SIG-M5 treated with dmso at 0.1 percent for 504 hours (cell line): Measurements from ENCODE around the gene DOCK8.

Experiments used
- DNase-seq: peaks from one replicate; lab custom pipeline; 2025; ENCODE audit not compliant: unreplicated experiment; lab: John Stamatoyannopoulos, UW

DOCK8 gene

GRCh38 chr9:488448-488847 is 273.8 kb downstream of the DOCK8 start:
- DNase-seq: no peak

DNA sequence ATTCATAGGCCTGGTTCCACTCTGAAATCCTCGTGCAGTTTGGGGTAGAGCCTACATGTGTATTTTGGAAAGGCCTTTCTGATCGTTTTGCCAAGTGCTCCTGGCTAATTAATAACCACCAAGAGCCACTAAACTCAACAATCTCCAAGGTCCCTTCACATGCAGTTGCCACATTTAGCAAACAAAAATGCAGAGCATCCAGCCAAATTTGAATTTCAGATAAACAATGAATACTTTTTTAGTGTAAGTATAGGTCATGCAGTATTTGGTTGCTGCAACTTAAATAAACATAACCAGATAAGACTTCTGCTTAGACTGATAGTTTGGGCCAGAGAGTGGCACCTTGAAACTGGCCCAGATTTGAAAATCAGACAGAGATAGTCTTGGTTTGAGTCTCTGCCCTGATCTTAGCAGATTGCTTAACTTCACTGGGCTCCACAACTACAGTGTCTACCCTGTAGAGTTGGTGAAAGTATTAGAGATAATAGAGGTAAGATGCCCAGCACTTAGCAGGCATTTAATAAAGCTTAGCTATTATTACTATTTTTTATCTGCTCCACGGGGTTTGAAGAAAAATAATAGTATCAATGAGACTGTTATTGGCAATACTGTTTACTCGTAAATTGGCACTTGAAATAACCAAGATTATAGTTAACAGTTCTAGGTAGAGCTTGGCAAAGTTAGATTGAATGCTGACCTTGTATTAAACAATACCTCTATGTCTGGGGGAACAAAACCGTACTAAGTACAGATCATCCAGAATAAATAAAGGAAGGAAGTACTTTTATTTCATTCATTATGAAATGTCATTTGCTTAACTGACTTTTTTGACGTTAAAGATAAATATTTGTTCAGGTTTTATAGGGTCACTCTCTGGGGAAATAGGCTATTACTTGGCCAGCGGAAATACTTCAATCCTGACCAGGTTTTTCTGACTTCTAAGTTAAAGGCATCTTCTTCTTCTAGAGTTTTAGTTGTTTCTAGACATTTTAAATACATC is 274.8 kb downstream of the DOCK8 start:
- DNase-seq: no peak

DNA sequence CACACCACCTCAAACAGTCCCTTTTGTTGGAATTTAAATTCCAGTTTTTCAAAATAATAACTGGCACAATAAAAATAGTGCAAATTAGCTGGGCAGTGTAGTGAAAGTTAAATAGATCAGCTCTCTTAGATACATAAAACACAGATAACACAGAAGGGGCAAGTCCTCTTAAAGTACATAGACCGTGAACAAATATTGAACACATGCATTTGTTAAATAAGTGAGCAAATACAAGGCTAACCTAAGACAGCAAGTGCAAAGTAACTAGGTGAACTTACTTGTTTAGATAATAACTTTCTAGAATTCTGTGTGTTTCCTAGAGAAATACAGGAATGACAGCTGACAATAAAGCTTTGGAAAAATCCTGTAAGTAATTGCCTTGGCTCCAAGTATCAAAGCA is 280.1 kb downstream of the DOCK8 start:
- DNase-seq: no peak

GRCh38 chr9:495739-496138 is 281.1 kb downstream of the DOCK8 start:
- DNase-seq: no peak

- no peak for DNase-seq
Observed at GRCh38 chr9:503326-503725, 288.7 kb downstream of the DOCK8 start.

GRCh38 chr9:503881-504852 is 289.5 kb downstream of the DOCK8 start, which contains the start of gene KANK1:
KANK1 (plus strand) TSS chr9:504695.
- DNase-seq: peak; percentile 56

- no peak for DNase-seq
Observed at GRCh38 chr9:504921-505740, 290.5 kb downstream of the DOCK8 start.

DNA sequence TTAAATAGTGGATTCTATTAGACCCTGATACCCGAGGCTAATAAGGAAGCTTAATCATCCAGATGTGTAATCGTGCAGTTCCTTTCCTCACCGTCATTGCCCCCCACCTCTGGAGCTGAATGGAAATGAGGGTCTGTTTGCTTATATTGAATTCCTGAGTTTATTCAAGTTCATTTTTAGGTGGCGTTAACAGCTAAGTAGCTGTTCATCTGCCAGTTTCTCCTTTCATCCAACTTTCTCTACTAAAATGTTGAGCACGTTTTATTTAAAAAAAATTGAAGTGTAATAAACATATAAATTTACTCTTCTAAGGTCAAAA is 291.0 kb downstream of the DOCK8 start:
- DNase-seq: no peak

DNA sequence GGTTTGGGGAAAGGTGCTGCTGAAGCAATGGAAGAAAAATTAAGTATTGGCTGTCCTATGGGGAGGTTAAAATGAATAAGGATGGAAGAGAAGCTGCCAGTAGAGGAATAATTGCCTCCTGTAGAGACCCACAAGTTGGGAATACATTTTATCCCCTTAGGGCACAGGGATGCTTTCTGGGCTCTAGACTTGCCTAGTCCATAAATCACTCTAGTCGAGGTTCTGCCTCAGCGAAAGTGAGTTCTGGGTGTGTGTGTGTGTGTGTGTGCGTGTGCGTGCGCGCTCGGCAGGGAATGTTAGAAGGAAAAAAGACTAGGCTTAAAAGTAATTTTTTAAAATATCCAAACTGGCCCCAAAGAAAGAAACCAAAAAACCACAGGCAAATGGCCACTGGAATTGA is 291.6 kb downstream of the DOCK8 start:
- no peak for DNase-seq

DNA sequence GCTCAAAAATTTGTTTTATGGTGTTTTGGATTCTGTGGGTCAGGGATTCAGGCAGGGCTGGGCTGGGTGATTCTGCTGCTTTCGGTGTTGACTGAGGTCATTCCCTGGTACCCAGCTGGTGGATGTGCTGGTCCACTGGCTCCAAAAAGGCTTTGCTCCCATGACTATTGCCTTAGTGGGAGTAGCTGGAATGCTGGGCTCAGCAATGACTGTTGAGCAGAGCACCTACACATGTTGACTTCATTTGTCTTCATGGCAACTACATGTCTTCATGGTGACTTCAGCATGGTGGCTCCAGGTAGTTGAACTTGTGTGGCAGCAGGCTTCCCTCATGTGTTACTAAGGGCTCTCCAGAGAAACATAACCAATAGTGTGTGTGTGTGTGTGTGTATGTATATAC is 297.2 kb downstream of the DOCK8 start:
- DNase-seq: no peak

DNA sequence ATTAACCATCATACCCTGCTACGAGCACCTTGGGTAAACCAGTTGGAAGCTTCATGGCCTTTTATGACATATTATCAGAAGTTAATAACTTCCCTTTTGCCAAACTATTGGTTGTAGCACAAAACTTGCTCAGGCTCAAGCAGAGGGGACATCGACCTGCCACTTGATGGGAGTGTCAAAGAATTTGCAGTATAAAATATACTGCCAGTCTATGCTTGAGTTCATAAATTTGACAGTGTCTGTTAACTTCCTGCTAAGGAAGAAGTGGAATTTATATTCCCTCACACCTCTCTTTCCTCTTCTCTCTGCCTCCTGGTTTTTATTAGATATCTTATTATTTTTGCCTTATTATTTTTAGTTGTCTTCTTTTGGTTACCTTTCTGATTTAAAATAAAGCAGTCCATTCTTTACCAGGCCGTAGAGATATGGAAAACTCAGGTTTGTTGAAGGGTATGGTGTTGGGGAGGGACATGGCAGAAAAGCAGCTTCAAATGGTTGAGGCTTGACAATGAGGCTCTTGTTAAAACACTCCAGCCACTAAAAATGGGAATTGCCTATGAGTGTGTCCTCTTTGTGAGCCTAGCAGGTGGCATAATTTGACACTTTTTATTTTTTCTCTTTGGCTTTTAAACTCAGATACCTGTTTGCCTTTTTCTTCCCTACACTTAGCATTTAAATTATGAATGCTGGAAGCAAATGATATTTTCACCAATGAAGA is 298.0 kb downstream of the DOCK8 start:
- no peak for DNase-seq
